Tibial artery (tissue), 4 donors: Measurements from ENCODE around the gene BTBD18.
A peak's percentile ranks its signal among the peaks of the same experiment; 100 is the strongest.

Source experiments
- DNase-seq, 2 donors: peaks; one replicate each; pipeline ENCODE4 v3.0.0-alpha.2; 2019
- H3K27ac ChIP-seq, 2 donors: fragments of 200-600 bp; sonication (generic) in 1 of 2; 1 replicate in 1 of 2; 2 replicates in 1 of 2; pipeline ENCODE4 v1.5.1; 2018 to 2019; ENCODE audit warnings: mild to moderate bottlenecking in 1 of 2
- H3K27me3 ChIP-seq, 2 donors: fragments of 200-600 bp; sonication (generic) in 1 of 2; one replicate each; pipeline versions ENCODE4 v1.5.1 to v1.6.0; 2016 to 2019
- H3K36me3 ChIP-seq, 3 donors: fragments of 200-600 bp; sonication (generic) in 2 of 3; one replicate each; pipeline ENCODE4 v1.5.1; 2016 to 2019; ENCODE audit warnings: mild to moderate bottlenecking in 2 of 3
- H3K4me1 ChIP-seq, 4 donors: fragments of 200-600 bp; sonication (generic) in 2 of 4; 1 replicate in 3 of 4; 2 replicates in 1 of 4; pipeline ENCODE4 v1.5.1; 2016 to 2019
- H3K4me3 ChIP-seq, 2 donors: fragments of 200-600 bp; sonication (generic) in 1 of 2; 1 replicate in 1 of 2; 2 replicates in 1 of 2; pipeline ENCODE4 v1.5.1; 2018 to 2019; ENCODE audit warnings: mild to moderate bottlenecking in 2 of 2
- H3K9me3 ChIP-seq, 3 donors: fragments of 200-600 bp; sonication (generic) in 1 of 3; one replicate each; pipeline ENCODE4 v1.5.1; 2016 to 2019
- intact Hi-C: fragments of 100-400 bp; cut with DNase I; formaldehyde crosslinking; loops from one replicate; pipeline ENCODE4 v1.15.0; 2023; ENCODE audit warnings: low total_unique reads
- TF ChIP-seq, protein P1 (sequence below), 2 experiments: fragments of 200-600 bp in 1 of 2; fragments of 450-650 bp in 1 of 2; IDR thresholded peaks; one replicate each; pipeline ENCODE4 v1.5.1; 2017 to 2019; ENCODE audit warnings: antibody characterized with exemption in 2 of 2, mild to moderate bottlenecking in 1 of 2, moderate library complexity in 1 of 2

Gene BTBD18

DNA sequence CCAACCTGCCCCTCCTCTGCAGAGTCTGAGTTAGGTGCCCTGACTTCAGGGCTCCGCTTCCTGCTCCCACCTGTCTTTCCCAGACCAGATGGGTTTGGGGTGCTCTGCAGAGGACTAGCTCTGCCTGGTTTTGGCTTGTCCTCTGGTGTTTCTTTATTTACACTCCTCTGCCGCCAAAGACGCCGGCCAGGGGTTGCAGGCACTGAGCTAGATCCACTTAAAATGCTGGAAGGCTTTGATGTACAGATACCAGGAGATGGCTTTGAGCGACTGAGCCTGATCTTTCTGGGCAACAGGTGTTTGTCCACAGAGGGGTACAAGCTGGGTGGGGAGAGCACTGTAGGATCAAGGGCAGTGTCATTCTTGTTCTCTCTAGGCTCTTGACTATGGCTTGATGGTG is 6.4 kb downstream of the BTBD18 start:
- intact Hi-C loops = loop anchor here (10.0 kb wide), 1 partner anchor 60 kb away; no protein-coding TSS in a partner anchor
- H3K36me3 ChIP-seq = peaks cover 23 to 46% (median 31%) of the 10 kb centered on the region in 3 donors
- TF ChIP-seq, protein P1, sequence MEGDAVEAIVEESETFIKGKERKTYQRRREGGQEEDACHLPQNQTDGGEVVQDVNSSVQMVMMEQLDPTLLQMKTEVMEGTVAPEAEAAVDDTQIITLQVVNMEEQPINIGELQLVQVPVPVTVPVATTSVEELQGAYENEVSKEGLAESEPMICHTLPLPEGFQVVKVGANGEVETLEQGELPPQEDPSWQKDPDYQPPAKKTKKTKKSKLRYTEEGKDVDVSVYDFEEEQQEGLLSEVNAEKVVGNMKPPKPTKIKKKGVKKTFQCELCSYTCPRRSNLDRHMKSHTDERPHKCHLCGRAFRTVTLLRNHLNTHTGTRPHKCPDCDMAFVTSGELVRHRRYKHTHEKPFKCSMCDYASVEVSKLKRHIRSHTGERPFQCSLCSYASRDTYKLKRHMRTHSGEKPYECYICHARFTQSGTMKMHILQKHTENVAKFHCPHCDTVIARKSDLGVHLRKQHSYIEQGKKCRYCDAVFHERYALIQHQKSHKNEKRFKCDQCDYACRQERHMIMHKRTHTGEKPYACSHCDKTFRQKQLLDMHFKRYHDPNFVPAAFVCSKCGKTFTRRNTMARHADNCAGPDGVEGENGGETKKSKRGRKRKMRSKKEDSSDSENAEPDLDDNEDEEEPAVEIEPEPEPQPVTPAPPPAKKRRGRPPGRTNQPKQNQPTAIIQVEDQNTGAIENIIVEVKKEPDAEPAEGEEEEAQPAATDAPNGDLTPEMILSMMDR (IDR thresholded peaks at IDR 0.05) = no peak
- no peaks in the 10 kb centered on the region for H3K9me3 ChIP-seq
- H3K27ac ChIP-seq = no peak overlapping the region
- peaks cover 0 to 20% (median 10%) of the 10 kb centered on the region in 4 donors for H3K4me1 ChIP-seq
- DNase-seq = no peak
- H3K27me3 ChIP-seq = no peaks in the 10 kb centered on the region
- no peak overlapping the region for H3K4me3 ChIP-seq

DNA sequence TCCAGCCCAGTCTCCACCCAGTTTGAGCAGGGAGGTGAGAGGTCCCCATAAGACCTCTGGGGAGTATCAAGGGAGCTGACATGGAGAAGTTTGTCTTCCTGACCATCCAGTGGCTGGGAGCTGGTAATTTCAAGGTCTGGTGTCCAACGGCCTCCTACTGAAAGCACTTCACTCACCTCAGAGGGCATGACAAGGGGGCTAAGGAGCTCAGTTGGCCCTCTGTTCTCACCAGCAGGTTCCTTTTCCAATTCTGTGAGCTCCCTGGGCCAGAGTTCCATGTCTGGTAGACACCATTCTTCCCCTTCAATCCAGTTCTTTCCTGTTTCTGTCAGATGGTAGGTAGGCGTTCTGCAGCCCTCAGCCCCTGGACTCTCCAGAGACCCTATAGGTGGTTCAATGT is 7.3 kb downstream of the BTBD18 start:
- TF ChIP-seq, protein P1 (IDR thresholded peaks at IDR 0.05) = no peak
- Histone ChIP-seq H3K4me3 (no peak overlapping the region), H3K27ac (no peak overlapping the region), H3K27me3 (no peaks in the 10 kb centered on the region), H3K9me3 (no peaks in the 10 kb centered on the region), H3K36me3 (peaks cover 23 to 49% (median 33%) of the 10 kb centered on the region in 3 donors), H3K4me1 (peaks cover 0 to 20% (median 10%) of the 10 kb centered on the region in 4 donors)
- no peak for DNase-seq
- intact Hi-C loops = loop anchor here (10.0 kb wide), 1 partner anchor 60 kb away; no protein-coding TSS in a partner anchor

DNA sequence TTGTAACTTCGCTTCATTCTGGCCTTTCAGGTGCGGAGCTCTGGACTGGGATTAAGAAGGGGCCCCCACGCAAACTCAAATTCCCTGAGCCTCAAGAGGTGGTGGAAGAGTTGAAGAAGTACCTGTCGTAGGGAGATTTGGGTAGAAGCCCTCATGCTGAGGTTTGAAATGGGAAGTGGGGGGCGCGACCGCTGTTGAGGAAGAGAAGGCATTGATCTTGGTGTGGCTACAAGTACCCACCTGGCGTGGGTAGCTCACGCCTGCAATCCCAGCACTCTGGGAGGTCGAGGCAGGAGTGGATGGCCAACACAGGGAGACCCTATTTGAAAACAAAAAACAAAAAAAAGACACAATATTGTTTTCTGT is 9.5 kb downstream of the BTBD18 start:
- H3K27ac ChIP-seq = peak overlapping the region; percentile 96 to 99
- H3K36me3 ChIP-seq = peaks cover 29 to 68% (median 44%) of the 10 kb centered on the region in 3 donors
- TF ChIP-seq, protein P1 (IDR thresholded peaks at IDR 0.05) = no peak
- no peaks in the 10 kb centered on the region for H3K9me3 ChIP-seq
- DNase-seq = no peak
- no peaks in the 10 kb centered on the region for H3K27me3 ChIP-seq
- peak overlapping the region; percentile 98 to 100 for H3K4me3 ChIP-seq
- H3K4me1 ChIP-seq = peaks cover 0 to 20% (median 10%) of the 10 kb centered on the region in 4 donors
- intact Hi-C loops = loop anchor here (10.0 kb wide), 1 partner anchor 63 kb away; no protein-coding TSS in a partner anchor

DNA sequence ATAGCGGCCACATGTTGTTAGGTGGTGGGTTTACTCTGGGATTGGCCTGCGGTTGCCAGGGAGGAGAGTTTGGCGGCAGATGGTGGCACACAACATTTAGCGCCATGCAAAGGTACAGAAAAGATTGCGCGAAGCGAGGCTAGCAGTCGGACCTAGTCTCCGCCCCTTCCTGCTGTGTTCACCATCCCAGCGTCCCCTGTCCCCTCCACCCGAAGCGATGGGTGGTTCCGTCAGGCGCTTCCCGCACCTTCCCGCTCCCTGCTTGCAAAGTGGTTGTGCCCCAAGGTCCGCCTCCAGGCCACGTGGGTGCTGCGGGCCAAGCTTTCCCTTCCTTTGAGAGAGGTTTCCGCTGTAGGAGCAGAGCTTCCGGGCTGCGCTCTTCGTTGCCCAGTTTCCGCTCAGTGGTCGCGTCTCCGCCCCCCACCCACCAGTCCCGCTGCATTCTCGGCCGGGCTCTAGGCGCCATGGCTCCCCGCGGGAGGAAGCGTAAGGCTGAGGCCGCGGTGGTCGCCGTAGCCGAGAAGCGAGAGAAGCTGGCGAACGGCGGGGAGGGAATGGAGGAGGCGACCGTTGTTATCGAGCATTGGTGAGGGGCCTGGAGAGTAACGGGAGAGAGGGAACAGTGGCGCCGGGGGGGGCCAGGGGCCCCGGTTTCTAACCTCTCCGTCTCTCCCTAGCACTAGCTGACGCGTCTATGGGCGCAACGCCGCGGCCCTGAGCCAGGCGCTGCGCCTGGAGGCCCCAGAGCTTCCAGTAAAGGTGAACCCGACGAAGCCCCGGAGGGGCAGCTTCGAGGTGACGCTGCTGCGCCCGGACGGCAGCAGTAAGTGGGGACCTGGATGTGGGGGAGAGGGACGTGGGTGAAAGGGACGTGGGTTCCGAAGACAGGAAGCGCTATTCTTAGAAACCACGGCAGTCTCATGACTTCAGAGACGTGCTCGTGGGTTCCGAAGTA is 10.2 kb downstream of the BTBD18 start, which contains the start of gene SELENOH:
Gene SELENOH, plus strand, starts transcription at position 360 of the 955 bp plus-strand sequence. Its CDS starts 105 bp downstream, at position 465.
- DNase-seq = peak; percentile 96 to 98
- H3K36me3 ChIP-seq = peaks cover 26 to 68% (median 44%) of the 10 kb centered on the region in 3 donors
- no peaks in the 10 kb centered on the region for H3K27me3 ChIP-seq
- TF ChIP-seq, protein P1 (IDR thresholded peaks at IDR 0.05) = no peak
- intact Hi-C loops = loop anchor here (10.0 kb wide), 1 partner anchor 63 kb away; no protein-coding TSS in a partner anchor
- no peaks in the 10 kb centered on the region for H3K9me3 ChIP-seq
- peak within 1 kb of the TSS; percentile 98 to 100 for H3K4me3 ChIP-seq
- peaks cover 0 to 20% (median 10%) of the 10 kb centered on the region in 4 donors for H3K4me1 ChIP-seq
- H3K27ac ChIP-seq = peak within 1 kb of the TSS; percentile 96 to 99

DNA sequence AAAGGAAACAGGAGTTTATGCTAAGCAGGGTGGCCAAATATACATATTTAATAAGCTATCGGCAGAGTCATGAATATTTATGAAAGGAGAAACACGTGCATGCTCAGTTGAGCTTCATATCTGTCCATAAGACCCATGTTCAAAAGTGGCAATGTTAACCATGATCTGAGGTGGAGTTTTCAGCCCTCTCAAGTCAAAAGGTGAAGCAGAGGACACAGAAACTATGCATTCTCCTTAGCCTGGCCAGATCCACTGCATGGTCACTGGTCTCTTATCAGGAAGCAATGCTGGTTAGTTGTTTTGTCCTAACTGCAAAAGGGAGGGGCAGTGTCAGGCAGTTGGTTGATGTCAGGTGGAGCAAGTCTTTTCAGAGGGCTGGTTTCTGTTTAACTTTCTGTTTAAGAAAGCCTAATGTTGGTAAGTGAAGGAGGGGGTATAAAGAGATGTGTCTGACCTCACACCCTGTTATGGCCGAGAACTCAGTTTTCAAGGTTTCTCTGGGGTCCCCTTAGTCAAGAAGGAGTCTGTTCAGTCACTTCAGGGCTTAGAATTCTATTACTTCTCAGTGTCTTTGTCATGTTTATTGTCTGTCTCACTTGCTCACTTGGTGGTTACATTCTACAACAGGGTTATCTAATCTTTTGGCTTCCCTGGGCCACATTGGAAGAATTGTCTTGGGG is 15.9 kb downstream of the BTBD18 start:
- H3K9me3 ChIP-seq = no peaks in the 10 kb centered on the region
- H3K36me3 ChIP-seq = peaks cover 11 to 39% (median 13%) of the 10 kb centered on the region in 3 donors
- intact Hi-C loops = no loop called here
- peaks cover 0 to 4% (median 0%) of the 10 kb centered on the region in 4 donors for H3K4me1 ChIP-seq
- no peaks in the 10 kb centered on the region for H3K27me3 ChIP-seq
- no peak overlapping the region for H3K4me3 ChIP-seq
- TF ChIP-seq, protein P1 (IDR thresholded peaks at IDR 0.05) = no peak
- DNase-seq = no peak
- no peak overlapping the region for H3K27ac ChIP-seq
